ENCODE data around the gene HDAC4.

The HDAC4 gene

DNA sequence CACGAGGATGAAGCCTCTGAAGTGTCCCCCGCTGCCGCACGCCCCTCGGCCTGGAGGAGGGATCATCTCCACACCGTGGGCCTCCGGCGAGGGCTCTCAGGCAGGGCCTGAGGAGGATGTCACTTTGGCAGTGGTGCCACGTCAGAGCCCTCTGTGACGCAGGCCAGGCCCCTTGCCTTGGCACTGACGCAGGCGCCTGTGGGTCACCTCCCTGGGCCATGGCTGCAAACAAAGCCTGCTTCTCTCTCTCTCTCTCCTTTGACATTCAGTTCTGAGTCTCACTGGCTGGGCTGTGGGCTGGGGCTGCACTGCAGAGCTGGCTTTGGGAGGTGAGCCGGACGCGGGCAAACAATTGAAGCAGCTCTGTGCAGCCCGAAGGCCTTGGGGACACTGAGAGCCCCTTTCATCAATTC lies 279.2 kb downstream of the HDAC4 start:
- Histone ChIP-seq H3K36me3 (ENCODE audit: control insufficient read depth, insufficient read depth, low read length) (peaks cover 23% of the 10 kb centered on the region), H3K9me3 (ENCODE audit: control insufficient read depth, insufficient read depth, low read length) (no peaks in the 10 kb centered on the region), H3K4me3 (ENCODE audit: low read depth, low read length) (no peak overlapping the region), H3K27me3 (ENCODE audit: control insufficient read depth, insufficient read depth, low read length) (no peaks in the 10 kb centered on the region), H3K9ac (ENCODE audit: low read depth, low read length) (no peak overlapping the region), H3K4me1 (ENCODE audit: control insufficient read depth, insufficient read depth, low read length) (no peaks in the 10 kb centered on the region)

DNA sequence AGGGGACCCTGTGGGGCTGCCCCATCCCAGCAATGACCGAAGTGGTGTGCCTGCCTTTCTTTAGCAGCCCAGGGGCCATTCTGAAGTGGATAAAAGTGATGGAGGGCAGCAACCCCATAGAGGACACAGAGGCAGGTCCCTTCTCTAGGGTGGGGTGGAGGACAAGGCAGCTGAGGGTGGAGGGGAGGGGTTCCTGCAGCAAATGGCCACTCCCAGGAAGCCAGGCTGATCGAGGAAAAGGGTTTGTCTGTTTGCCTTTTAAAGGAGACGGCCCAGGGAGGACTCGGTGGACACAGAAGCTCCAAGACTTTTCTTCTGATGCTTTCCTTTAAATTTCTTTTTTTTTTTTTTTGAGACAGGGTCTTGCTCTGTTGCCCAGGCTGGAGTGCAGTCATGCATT lies 280.2 kb downstream of the HDAC4 start:
- H3K36me3 ChIP-seq (ENCODE audit: control insufficient read depth, insufficient read depth, low read length), result peaks cover 15% of the 10 kb centered on the region
- H3K9ac ChIP-seq (ENCODE audit: low read depth, low read length), result no peak overlapping the region
- no peaks in the 10 kb centered on the region for H3K4me1 ChIP-seq (ENCODE audit: control insufficient read depth, insufficient read depth, low read length)
- H3K27me3 ChIP-seq (ENCODE audit: control insufficient read depth, insufficient read depth, low read length), result no peaks in the 10 kb centered on the region
- no peak overlapping the region for H3K4me3 ChIP-seq (ENCODE audit: low read depth, low read length)
- no peaks in the 10 kb centered on the region for H3K9me3 ChIP-seq (ENCODE audit: control insufficient read depth, insufficient read depth, low read length)

DNA sequence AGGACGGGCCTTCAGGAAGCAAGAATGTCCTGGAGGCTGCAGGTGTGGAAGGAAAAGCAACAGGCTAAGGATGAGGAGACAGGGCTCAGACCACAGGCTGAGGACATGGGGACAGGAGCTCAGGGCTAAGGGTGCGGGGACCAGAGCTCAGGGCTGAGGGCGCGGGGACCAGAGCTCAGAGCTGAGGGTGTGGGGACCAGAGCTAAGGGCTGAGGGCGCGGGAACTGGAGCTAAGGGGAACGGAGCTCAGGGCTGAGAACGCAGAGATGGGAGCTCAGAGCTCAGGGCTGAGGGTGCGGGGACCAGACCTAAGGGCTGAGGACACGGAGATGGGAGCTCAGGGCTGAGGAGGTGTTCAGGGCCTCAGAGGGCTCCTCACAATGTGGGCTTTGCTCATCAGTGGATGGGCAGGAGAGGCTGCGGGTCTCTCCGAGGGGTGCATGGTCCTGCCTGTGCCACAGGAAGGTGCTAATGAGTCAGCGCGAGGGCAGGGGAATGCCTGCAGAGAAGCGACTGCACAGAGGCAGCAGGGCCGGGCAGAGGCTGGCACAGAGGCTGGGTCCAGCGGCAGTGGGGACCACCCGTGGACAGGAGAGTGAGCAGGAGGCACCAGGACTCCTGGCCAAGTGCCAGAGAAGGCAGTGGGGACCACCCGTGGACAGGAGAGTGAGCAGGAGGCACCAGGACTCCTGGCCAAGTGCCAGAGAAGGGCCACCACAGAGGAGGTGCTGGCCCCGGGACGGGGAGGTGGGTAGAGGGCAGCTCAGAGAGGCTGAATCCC lies 281.3 kb downstream of the HDAC4 start:
- Histone ChIP-seq H3K4me1 (ENCODE audit: control insufficient read depth, insufficient read depth, low read length) (no peaks in the 10 kb centered on the region), H3K9ac (ENCODE audit: low read depth, low read length) (no peak overlapping the region), H3K4me3 (ENCODE audit: low read depth, low read length) (no peak overlapping the region), H3K36me3 (ENCODE audit: control insufficient read depth, insufficient read depth, low read length) (peaks cover 3% of the 10 kb centered on the region), H3K9me3 (ENCODE audit: control insufficient read depth, insufficient read depth, low read length) (no peaks in the 10 kb centered on the region), H3K27me3 (ENCODE audit: control insufficient read depth, insufficient read depth, low read length) (no peaks in the 10 kb centered on the region)

DNA sequence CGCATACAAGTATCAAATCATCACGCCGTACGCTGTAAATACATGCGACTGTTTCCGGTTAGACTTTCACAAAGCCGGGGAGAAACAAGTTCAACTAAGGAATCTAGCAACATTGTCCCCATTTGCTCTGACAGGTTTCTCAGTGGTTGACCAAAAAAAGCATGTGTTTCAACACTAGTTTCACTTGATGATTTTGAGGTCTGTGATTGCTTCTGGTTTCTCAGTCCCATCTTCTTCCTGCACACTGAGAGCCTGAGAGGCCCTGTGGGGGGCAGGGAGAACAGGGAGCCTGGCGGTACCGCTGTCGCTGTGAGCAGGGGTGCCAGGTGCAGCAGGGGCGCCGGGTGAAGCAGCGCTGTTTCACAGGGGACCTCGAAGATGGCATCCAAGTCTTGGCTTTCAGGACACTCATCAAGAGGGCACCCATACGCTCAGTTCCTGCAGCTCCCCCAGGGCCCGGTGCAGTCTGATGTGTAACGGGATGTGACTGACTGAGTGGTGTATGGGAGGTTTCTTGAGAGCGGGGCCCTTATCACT lies 282.1 kb downstream of the HDAC4 start:
- Histone ChIP-seq H3K36me3 (ENCODE audit: control insufficient read depth, insufficient read depth, low read length) (no peaks in the 10 kb centered on the region), H3K9ac (ENCODE audit: low read depth, low read length) (no peak overlapping the region), H3K9me3 (ENCODE audit: control insufficient read depth, insufficient read depth, low read length) (no peaks in the 10 kb centered on the region), H3K27me3 (ENCODE audit: control insufficient read depth, insufficient read depth, low read length) (no peaks in the 10 kb centered on the region), H3K4me3 (ENCODE audit: low read depth, low read length) (no peak overlapping the region), H3K4me1 (ENCODE audit: control insufficient read depth, insufficient read depth, low read length) (no peaks in the 10 kb centered on the region)

DNA sequence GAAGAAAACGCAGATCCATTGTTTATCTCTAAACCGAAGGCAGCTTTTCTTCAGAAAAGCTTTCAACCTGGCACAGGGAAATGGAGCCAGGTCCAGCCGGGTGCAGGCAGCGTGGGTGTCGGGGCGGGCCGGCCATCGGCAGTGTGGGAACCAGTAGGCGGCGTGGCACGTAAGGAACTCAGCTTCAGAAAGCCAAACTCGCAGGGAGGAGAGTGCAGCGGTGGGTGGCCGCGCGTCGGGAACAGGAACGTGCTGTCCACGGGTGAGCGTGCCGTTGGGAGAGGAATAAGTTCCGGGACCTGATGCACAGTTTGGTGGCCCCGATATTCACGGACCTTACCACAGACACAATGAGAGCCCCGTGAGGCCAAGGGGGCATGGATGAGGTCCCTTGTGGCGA lies 282.6 kb downstream of the HDAC4 start:
- Histone ChIP-seq H3K9ac (ENCODE audit: low read depth, low read length) (no peak overlapping the region), H3K36me3 (ENCODE audit: control insufficient read depth, insufficient read depth, low read length) (no peaks in the 10 kb centered on the region), H3K4me3 (ENCODE audit: low read depth, low read length) (no peak overlapping the region), H3K4me1 (ENCODE audit: control insufficient read depth, insufficient read depth, low read length) (no peaks in the 10 kb centered on the region), H3K27me3 (ENCODE audit: control insufficient read depth, insufficient read depth, low read length) (no peaks in the 10 kb centered on the region), H3K9me3 (ENCODE audit: control insufficient read depth, insufficient read depth, low read length) (no peaks in the 10 kb centered on the region)

DNA sequence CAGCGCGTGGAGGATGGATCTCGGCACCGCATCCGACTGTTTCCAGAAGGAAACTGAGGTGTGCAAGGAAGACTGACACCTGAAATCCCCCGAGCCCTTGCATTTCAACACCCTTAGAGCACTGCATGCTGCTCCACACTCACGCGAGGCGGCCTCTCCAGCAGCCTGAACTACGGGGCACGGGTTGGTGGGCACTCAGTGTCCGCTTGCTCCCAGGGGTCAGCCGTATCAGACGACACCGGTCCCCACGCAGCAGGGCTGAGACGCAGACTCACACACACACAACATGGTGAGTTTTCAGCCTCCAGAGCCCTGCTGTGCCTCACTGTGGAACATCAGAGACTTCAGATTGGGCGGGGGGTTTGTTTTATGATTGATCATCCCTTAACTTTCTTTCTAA lies 283.0 kb downstream of the HDAC4 start:
- no peak overlapping the region for H3K4me3 ChIP-seq (ENCODE audit: low read depth, low read length)
- no peaks in the 10 kb centered on the region for H3K27me3 ChIP-seq (ENCODE audit: control insufficient read depth, insufficient read depth, low read length)
- no peaks in the 10 kb centered on the region for H3K4me1 ChIP-seq (ENCODE audit: control insufficient read depth, insufficient read depth, low read length)
- no peaks in the 10 kb centered on the region for H3K36me3 ChIP-seq (ENCODE audit: control insufficient read depth, insufficient read depth, low read length)
- no peaks in the 10 kb centered on the region for H3K9me3 ChIP-seq (ENCODE audit: control insufficient read depth, insufficient read depth, low read length)
- no peak overlapping the region for H3K9ac ChIP-seq (ENCODE audit: low read depth, low read length)

DNA sequence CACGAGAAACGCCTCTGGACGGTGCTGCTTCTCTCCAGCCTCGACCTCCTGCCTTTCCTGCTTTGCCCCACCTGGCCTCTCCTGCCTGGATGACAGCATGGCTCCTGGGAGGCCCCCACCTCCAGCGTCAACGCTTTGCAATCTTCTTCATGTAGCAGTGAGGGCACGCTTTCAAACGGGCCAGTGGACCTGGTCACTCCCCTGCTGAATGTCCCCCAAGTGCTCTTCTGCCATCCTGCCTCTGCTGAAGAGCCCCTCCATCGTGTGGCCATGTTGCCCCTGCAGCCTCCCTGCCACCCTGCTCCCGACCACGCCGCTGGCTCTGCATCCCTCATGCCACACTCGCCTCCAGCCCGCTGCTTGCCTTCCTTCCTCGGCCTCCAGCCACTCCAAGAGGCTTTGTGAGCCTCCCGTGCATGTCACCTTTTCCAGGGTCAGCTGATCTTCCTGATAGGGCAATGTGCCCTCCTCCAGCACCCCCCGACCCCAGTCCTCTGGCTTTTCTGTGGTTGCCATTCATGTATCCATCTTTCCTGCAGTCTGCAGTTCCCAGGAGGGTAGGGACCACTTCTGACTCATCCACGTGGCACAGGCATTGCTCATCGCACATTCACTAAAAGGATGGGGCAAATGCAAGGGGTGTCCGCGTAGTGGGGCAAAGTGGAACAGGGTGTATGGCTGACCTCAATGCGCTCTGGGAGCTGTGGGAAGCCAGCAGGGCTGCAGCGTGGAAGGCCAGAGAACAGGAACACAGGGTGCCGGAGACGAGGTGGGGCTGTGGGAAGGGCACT lies 284.2 kb downstream of the HDAC4 start:
- no peaks in the 10 kb centered on the region for H3K4me1 ChIP-seq (ENCODE audit: control insufficient read depth, insufficient read depth, low read length)

DNA sequence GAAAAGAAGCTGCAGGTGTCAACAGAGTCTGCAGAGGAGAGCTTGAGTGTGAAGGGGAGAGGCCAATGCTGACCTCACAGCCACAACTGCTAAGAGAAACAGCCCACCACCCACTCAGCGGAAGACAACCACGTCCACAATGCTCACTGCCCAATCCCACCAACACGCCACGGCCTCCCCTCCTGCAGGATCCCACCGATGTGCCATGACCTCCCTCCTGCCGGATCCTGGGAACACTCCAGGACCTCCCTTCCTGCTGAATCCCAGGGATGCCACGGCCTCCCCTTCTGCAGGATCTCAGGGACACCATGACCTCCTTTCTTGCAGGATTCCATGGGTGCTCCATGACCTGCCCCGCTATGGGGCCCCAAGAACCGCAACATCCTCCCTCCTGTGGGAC lies 285.2 kb downstream of the HDAC4 start:
- Histone ChIP-seq H3K9ac (ENCODE audit: low read depth, low read length) (no peak overlapping the region), H3K4me1 (ENCODE audit: control insufficient read depth, insufficient read depth, low read length) (no peaks in the 10 kb centered on the region), H3K27me3 (ENCODE audit: control insufficient read depth, insufficient read depth, low read length) (no peaks in the 10 kb centered on the region), H3K4me3 (ENCODE audit: low read depth, low read length) (no peak overlapping the region), H3K36me3 (ENCODE audit: control insufficient read depth, insufficient read depth, low read length) (peaks cover 10% of the 10 kb centered on the region), H3K9me3 (ENCODE audit: control insufficient read depth, insufficient read depth, low read length) (no peaks in the 10 kb centered on the region)

More for the DNA sequence above, 284.2 kb downstream of the HDAC4 start:
- Histone ChIP-seq H3K36me3 (ENCODE audit: control insufficient read depth, insufficient read depth, low read length) (peaks cover 5% of the 10 kb centered on the region), H3K9me3 (ENCODE audit: control insufficient read depth, insufficient read depth, low read length) (no peaks in the 10 kb centered on the region), H3K9ac (ENCODE audit: low read depth, low read length) (no peak overlapping the region), H3K27me3 (ENCODE audit: control insufficient read depth, insufficient read depth, low read length) (no peaks in the 10 kb centered on the region), H3K4me3 (ENCODE audit: low read depth, low read length) (no peak overlapping the region)

DNA sequence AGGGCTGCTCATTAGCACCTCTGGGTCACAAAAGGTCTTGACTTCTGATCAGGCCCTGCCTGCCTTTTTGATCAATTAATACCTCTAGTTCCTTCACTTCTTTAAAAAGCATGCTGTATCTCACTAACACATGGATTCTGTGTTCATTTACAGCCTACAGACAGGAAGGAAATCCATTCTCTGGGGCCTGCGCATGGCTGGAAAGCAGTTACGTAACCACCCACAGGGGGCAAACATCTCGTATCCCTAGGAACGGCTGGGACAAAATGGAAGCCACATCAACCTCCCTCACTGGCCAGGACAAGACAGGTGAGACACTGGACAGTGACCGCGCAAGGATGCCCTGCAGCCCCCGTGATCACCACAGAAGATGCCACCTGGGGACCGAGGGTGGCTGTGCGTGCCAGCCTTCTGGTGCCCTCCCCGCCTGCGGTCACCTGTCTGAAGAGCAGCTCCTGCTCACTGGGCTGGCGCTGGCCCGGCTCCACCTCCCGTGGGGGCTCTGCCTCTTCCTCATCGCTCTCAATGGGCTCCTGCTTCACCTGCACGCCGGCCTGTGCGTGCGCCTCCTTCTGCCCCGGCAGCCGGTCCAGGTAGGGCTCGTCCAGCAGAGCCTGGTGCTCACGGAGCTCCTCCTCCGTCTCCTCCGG lies 286.1 kb downstream of the HDAC4 start:
- H3K27me3 ChIP-seq (ENCODE audit: control insufficient read depth, insufficient read depth, low read length), result no peaks in the 10 kb centered on the region
- no peak overlapping the region for H3K9ac ChIP-seq (ENCODE audit: low read depth, low read length)
- H3K36me3 ChIP-seq (ENCODE audit: control insufficient read depth, insufficient read depth, low read length), result peaks cover 14% of the 10 kb centered on the region
- H3K4me3 ChIP-seq (ENCODE audit: low read depth, low read length), result no peak overlapping the region
- no peaks in the 10 kb centered on the region for H3K9me3 ChIP-seq (ENCODE audit: control insufficient read depth, insufficient read depth, low read length)
- H3K4me1 ChIP-seq (ENCODE audit: control insufficient read depth, insufficient read depth, low read length), result no peaks in the 10 kb centered on the region

DNA sequence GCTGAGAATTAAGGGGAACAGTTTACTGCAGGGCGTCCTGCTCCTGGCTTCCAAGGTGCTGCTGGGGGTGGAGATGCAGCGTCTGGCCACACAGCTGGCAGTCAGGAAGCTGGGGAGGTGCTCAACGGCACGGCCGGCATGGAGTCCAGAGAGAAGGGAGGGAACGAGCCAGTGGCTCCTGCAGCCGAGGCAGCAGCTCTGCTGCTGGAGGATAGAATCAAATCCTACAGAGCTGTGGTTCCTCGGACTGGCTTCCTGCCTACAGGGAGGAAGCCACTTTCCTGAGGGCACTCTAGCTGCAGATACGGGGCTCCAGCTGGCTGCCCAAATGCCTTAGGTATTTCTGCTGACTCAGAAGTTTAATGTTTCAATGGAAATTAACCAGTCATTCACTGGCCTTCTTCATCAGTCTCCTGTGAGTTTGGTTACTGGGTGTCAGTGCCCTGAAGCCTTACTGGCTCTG lies 286.7 kb downstream of the HDAC4 start:
- no peaks in the 10 kb centered on the region for H3K27me3 ChIP-seq (ENCODE audit: control insufficient read depth, insufficient read depth, low read length)
- no peak overlapping the region for H3K4me3 ChIP-seq (ENCODE audit: low read depth, low read length)
- no peaks in the 10 kb centered on the region for H3K9me3 ChIP-seq (ENCODE audit: control insufficient read depth, insufficient read depth, low read length)
- H3K4me1 ChIP-seq (ENCODE audit: control insufficient read depth, insufficient read depth, low read length), result no peaks in the 10 kb centered on the region
- H3K36me3 ChIP-seq (ENCODE audit: control insufficient read depth, insufficient read depth, low read length), result peaks cover 15% of the 10 kb centered on the region
- H3K9ac ChIP-seq (ENCODE audit: low read depth, low read length), result no peak overlapping the region

DNA sequence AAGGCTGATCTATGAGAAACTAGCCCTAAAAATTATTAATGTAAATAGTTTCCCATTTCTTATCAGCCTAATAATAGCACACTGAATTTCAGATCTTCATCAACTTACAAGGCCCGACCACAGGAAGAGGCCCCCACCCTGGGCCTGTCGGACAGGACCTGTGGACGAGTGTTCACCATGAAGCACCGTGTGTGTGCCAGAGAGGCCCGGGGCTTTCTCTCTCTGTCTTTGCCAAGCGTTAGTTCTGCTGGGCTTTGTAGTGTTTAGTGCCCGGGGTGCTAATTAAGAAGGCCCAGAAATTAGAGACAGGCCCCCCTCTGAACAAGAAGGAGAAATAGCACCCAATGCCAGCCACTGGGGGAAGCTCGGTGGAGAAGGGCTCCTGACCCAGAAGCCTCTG lies 287.2 kb downstream of the HDAC4 start:
- H3K4me3 ChIP-seq (ENCODE audit: low read depth, low read length), result no peak overlapping the region
- H3K4me1 ChIP-seq (ENCODE audit: control insufficient read depth, insufficient read depth, low read length), result no peaks in the 10 kb centered on the region
- no peaks in the 10 kb centered on the region for H3K27me3 ChIP-seq (ENCODE audit: control insufficient read depth, insufficient read depth, low read length)
- peaks cover 15% of the 10 kb centered on the region for H3K36me3 ChIP-seq (ENCODE audit: control insufficient read depth, insufficient read depth, low read length)
- H3K9me3 ChIP-seq (ENCODE audit: control insufficient read depth, insufficient read depth, low read length), result no peaks in the 10 kb centered on the region
- no peak overlapping the region for H3K9ac ChIP-seq (ENCODE audit: low read depth, low read length)

Data from iPS-15b (cell line).